Occipital lobe (tissue), 2 donors: ENCODE results near the gene DRGX. TPM values are rescaled to one million over a fixed set of nuclear protein-coding genes. Genes with fewer than 3 reads are reported as not detected.

Experiments used
- DNase-seq: peaks from one replicate; lab custom pipeline; 2025; lab: John Stamatoyannopoulos, UW
- total RNA-seq: library from RNA; depleted of rRNA; stranded (reverse); fragments of >200 nt; gene quantifications from one replicate; pipeline ENCODE4 v1.2.3, GENCODE V29; 2014

DRGX gene
- total RNA-seq, 1 donor from 2014 or later: not detected

DNA sequence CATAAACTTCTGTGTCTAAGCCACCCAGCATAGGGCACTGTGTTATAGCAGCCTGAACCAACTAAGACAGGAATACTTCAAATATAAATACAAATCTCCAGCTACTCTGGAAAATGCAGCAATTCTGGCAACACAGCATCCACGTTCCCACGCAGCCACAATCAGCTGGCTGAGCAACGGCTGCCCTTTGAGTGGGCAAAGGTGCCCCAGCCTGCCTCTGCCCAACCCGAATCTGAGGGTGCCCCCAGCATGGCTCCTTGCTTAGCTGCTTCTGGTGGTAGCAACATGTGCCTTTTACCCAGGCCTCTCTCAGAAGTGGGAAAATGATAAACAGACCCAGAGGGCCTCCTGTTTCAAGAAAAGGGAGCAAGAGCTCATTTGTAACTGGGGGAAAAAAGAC, 12.0 kb downstream of the DRGX start:
- no peak for DNase-seq

- DNase-seq: no peak
Measured at GRCh38 chr10:49382826-49383225, 13.1 kb downstream of the DRGX start.

DNA sequence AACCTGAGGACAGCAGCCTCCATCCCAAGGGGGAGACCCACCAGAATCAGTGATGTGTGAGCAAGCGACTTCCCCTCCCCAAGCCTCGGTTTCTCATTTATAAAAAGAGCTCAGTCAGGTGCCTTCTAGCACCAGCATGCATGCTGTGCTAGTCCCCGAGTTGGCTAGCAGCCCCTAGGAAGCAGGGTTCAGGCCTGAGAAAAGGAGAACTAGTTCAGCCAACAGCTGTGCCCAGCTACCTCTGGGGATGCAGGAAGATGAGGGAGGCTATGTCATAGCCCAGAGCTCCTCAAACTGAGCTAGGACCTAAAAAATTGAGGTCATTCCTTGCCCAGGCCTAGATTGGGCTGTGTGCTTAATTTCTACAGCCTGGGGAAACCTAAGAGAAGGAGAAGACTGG, 13.7 kb downstream of the DRGX start:
- no peak for DNase-seq

DNA sequence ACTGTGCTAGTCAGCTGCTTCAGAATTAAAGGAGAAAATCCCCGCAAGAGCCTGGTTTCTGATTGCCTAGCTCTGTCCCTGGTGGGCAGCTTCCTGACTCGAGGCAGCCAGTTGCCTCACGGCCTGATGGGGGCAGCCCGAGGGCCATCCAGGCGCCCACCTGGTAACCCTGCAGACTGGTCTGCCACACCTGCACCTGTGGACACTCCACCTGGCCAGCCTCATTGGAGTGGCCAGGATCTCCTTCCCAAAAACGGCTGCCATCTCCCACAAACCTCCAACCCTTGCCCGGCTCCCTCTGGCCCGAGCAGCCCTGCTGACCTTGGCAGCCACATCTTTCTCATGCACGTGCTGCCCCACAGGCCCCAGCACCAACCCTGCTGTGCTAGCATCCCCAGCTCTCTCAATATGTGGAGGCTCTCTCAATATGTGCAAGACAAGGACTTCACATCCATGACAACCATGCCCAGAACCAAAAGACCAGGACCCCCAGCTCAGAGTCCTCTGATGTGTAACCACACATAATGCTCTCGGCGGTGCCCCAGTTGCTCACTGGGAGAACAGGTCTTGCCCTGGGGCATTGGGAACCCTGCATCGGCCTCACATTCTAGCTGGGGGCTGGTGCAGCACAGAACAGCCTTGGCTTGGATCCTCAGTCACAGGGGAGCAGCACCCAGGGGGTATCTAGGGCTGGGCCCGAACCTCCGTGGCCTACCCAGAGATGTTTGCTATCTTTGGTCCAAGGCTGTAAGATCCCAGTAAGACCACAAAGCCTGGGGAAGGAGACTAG, 14.6 kb downstream of the DRGX start:
- DNase-seq: no peak

DNA sequence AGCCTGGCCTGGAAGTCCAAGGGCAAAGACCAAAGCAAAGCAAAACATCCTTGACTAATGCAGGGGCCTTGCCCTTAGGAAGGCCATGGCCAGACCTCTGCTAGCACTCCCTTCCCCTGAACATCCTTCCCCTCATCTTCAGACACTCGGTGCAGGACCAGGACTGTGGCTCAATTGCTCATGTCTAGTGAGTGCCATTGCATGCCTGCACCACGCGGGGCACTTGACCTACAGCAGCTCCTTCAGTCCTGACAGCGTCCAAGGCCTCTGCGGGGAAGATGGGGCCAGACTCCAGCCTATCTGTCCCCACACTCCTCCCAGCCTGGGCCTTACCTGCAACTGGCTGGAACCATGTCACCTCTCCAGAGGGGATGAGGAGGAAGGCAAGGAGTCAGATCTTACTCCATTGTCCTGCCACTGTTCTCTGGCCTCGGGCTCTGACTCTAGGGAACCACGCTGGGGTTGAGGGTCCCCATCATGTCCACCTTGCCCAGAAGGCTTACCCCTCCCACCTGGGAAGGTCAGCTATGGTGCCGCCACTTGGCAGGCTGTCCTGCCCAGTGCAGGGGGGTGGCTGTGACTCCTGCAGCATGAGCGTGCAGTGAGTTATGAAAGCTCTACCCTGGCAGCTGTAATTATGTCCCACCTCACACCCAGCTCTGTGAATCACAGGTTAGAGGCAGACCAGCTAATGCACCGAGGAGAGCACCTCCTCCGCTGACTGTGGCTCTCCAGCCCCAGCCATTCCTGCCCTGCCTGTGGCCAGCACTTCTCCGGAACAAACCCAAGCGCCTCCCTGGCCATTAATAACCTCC, 16.1 kb downstream of the DRGX start:
- no peak for DNase-seq

DNA sequence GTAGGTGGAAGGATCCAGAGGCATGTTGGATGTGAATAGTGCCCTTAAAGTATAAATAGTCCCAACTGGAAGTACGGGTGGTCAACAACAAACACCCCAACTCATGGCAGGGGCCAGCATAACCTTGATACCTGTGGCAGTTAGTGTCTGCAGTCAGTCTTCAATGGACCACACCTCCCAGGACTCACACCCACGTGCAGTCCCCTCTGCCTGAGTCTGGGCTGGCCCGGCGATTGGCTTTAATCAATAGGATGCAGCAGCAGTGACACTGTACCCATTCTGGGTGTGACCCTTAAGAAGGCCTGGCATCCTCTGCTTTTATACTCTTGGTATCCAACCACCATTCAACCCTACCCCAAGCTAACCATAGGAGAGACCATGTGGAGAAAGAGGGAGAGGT, 18.6 kb downstream of the DRGX start:
- no peak for DNase-seq

DNA sequence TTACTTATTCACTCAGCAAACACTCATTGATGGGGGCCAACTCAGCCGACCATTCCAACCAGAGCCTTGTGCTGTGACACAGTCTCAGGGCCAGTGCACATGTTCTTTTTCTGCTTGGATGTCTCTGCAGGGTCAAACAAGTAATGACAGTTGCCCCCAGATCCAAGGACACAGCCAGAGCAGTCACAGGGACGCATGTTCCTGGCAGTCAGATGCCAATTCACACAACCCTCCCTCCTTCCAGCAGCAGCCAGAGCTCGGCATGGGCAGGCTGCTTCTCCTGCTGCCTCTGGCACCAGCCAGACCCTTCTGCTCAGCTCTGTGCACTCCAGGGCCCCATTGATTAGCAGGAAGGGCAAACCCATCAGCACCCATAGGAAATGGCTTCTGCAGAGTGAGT, 20.3 kb downstream of the DRGX start:
- no peak for DNase-seq

DNA sequence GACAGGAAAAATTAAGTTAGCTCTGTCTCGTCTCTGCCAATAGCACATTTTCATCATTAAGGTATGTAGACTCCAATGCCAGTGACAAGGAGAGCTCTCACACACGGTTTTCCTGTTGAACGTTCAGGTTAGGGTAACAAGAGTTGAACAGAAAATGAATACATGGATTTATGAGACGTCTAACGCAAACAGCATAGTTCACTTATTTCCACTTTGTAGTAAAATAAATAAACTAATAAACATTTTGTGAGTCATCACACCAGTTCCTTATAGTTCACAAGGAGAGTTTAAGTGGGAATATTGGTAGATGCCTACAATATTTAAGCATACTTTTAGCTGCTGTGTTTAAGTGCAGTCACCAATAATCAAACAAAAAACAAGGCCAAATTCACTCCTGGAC, 21.1 kb downstream of the DRGX start:
- DNase-seq: no peak

DNA sequence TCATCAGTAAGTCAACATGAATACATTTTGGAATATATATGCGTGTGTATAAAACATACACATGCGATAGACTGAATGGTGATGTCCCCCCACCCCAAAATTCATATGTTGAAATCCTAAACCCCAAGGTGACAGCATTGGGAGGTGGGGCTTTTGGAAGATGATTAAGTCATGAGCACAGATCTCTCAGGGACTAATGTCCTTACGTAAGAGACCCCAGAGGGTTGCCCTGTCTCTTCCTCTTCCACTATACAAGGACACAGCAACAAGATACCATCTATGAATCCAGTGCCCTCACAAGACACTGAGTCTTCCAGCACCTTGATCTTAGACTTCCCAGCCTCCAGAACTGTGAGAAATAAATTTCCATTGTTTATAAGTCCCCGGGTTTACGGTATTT, 22.5 kb downstream of the DRGX start:
- DNase-seq: no peak

- DNase-seq: no peak
Measured at GRCh38 chr10:49371967-49372366, 23.9 kb downstream of the DRGX start.

DNA sequence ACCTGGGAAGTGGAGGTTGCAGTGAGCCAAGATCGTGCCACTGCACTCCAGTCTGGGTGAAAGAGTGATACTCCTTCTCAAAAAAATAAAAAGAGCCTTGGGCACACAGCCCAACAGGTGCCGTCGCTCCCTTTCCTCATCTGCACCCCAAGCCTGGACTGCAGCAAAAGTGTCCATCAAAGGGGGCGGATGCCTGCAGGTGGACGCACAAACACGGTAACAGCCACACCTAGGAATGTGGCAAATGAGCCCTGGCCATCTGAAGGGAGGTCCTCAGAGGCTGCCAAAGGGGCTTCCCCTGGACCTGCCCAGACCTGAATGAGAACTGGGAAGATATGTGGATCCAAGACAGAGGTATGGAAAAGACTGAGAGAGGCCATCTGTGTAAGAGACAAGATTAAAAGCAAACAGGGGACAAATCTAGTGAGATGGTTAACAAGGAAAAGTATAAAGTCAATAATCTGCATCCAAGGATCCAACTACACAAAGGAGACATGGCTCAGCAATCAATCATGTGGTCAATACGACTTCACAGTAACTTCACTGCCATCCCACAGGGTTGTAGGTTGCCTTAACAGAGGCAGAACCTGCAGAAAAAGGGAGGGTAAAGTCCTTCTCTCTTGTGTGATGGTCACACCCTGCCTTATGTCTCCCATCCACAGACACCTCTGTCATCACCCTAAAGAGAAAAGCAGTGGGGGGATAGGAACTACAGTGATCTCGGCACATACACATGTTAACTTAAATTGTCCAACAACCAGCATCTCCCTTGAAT, 25.4 kb downstream of the DRGX start:
- no peak for DNase-seq

GRCh38 chr10:49369216-49370162, 26.4 kb downstream of the DRGX start:
- DNase-seq: no peak

GRCh38 chr10:49368256-49368655, 27.6 kb downstream of the DRGX start:
- no peak for DNase-seq

DNA sequence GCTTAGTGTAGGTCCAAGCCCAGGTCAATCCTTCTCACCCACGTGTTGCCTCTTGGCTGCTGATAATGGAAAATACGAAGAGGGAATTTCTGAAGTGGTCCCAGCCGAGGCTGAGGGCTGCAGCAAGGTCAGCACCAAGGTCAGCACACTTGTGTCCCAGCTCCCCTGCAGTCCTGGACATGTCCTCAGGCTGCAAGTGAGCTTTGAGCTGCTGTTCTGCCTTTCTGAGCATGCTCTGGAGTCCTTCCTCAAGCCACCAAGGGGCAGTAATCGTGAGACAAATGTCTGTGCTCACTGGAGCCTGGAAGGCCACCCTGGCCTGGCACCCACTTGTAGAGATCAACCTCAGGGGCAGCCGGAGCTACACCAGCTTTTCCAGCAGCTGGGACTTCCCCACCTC, 28.3 kb downstream of the DRGX start:
- no peak for DNase-seq

DNA sequence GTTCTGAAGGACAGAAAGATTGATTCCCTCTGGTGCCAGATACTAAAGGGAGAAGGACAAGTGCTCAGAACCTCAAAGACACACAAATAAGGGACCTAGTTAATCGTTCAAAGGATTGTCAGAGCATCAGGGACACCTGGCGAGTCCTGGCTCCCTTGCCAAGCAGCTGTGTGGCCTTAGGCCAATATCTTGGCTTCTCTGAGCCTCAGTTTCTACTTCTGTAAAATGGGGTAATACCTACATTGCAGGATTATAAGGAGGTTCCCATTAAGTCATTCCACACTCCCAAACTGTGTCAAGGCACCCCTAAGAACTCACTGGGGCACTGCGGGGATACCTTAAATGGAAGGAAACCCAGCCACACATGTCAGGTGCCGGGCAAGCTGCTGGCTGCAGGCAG, 29.4 kb downstream of the DRGX start:
- no peak for DNase-seq

DNA sequence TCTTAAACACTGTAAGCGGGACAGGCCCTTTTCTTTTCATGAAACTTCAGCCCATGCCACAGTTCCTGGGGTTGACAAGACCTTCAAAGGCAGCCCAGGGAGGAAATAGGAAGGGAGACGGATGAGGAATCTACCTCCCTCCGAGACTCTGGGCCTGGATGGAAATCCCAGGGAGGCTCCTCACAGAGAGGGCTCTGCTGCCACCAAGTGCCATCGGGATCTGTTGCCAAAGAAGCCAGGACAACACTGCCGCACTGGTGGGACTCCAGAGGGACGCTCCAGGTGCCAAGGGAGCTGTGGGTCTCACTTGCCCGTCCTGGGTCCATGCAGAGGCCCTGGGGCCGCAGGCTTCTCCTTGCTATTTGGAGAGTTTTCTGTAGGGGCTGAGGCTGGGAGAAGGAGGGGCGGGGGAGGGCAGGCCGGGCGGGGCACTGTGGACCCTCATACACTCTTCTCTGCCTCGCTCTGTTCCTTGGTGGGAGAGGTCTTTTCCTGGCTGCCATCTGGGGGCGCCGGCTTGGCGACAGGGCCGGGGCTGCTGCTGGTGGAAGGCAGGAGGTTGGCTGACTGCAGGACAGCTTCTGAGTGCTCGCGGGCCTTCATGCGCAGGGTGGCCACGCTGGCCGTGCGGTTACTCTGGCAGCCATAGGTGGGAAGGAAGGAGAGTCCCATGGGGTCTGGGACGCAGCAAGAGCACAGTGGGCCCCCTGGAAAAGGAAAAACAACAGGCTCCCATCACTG, 30.0 kb downstream of the DRGX start:
- DNase-seq: no peak

DNA sequence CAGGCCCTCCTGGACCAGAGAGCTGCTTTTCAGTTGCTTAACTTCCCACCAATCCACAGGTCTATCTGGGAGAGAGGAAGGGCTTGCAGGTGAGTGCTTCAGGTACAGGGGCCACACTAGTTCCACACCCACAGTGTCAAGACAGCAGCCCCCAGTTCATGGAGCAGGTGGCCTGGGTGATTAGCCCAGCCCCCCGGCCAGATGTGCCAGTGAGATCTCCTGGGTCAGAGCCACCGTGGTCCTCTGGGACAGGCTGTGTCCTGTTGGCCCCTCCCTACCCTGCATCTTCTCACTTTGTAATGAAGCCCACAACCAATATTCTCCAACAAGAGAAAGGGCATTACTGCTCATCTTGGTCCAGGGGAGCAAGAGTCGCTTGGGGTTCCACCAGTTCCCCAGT, 30.6 kb downstream of the DRGX start:
- DNase-seq: no peak

DNA sequence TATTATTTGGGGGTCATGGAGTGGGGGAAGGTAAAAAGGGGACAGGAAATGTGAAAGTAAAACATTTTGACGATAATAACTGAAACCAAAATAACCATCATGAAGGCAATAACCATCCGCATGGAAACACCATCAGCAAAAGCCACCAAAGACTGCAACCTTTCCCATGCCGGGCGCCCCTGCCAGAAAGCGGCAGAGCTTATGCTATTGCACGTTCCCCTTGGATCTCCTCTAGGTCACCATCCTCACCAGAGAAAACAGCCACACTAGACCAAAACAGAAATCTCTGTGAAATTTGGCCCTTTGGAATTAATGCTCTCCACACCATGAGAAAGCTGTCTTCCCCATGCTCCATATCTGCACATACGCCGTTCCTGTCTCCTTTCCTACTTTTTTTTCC, 31.1 kb downstream of the DRGX start:
- no peak for DNase-seq

DNA sequence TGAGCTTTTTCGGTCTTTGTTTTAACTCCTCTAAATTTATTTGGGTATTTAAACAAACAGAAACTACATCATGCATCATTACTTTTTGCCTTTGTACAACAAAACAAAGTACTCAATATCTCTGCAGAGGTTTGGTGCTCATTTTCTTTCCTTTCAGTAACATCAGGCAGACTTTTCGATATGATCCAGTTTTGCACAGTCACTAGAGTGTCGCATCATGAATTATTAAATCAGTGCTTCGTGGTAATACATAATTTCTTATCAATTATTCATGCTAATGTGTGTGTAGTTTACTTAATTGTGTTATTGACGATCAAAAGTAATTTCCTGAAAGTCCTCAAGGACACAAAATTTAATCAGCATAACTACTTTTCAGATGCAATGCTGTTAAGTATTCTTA, 31.8 kb downstream of the DRGX start:
- DNase-seq: no peak

DNA sequence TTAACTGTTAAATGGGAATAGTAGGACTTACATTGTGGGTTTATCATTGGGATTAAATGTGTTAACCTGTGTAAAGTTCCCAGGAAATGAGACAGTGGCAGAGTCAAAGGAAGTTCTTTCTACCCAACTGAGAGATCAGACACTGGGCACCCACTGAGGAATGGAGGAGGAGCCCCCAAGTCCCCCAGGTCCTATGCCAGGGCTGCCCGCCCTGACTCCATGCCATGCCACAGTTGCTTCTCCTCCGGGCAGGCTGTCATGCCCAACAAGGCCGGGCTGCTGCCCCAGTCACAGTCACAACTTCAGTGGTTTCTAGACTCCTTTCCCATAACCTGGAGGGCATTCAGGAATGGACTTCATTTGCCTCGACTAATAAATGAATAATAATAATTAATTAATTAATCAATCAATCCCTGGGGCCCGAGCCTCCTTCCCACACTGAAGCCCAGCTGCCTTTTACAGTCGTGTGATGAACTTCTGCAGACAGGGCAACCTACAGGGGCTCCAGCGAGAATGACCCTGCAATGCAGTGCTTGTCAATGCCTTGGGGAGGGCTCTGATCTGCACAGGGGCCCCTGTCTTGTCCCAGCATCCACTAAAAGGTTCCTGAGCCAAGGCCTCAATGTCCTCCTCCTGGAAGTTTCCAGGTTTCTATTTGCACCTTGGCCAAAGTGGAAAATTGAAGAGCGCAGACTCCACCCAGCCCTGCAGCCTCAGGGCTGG, 32.4 kb downstream of the DRGX start:
- DNase-seq: no peak
